Mesothelial cell of epicardium (in vitro differentiated cells): Measurements from ENCODE around the gene GNAZ. TPM values are rescaled to one million over a fixed set of nuclear protein-coding genes. Genes with fewer than 3 reads are reported as not detected.
"Not testable (repeated sequence)": the region's sequence is repeated elsewhere in the genome, so short reads cannot be mapped to it uniquely, and the experiment has no call there.

Source experiments
- DNase-seq, 2 experiments: peaks; one replicate each; pipeline ENCODE4 v3.0.0; 2021; ENCODE audit warnings: low spot score in 2 of 2; ENCODE audit not compliant: unreplicated experiment in 2 of 2
- H3K27ac Mint-ChIP-seq: 2 replicates; pipeline ENCODE4 v1.8.0; 2021; ENCODE audit warnings: mixed read lengths
- H3K27me3 Mint-ChIP-seq: 2 replicates; pipeline ENCODE4 v1.8.0; 2021; ENCODE audit warnings: low read depth, mixed read lengths
- H3K36me3 Mint-ChIP-seq: 2 replicates; pipeline ENCODE4 v1.8.0; 2021; ENCODE audit warnings: mixed read lengths
- H3K4me1 Mint-ChIP-seq: 2 replicates; pipeline ENCODE4 v1.8.0; 2021; ENCODE audit warnings: mixed read lengths
- H3K4me3 Mint-ChIP-seq: 2 replicates; pipeline ENCODE4 v1.8.0; 2021; ENCODE audit warnings: mild to moderate bottlenecking, moderate library complexity, mixed read lengths
- H3K9me3 Mint-ChIP-seq: 2 replicates; pipeline ENCODE4 v1.8.0; 2021; ENCODE audit warnings: mixed read lengths
- CTCF ChIP-seq: fragments of 200-600 bp; sonication (generic); IDR thresholded peaks from one replicate; pipeline ENCODE4 v1.5.0; 2021; ENCODE audit warnings: antibody characterized with exemption; ENCODE audit not compliant: unreplicated experiment
- total RNA-seq: library from RNA; stranded (reverse); gene quantifications from 3 replicates; pipeline ENCODE4 v1.2.1, GENCODE V29; 2021

GNAZ gene
- total RNA-seq: 5.8 to 6.5 TPM (median 6.0 TPM) in 3 replicates

- H3K27me3 Mint-ChIP-seq: peaks cover 63% of the 10 kb centered on the region
- DNase-seq: peak in 1 of 2 experiments; percentile 29
- TF ChIP-seq CTCF: no peak
- no peaks in the 10 kb centered on the region for H3K36me3 Mint-ChIP-seq
- no peak within 1 kb of the TSS for H3K27ac Mint-ChIP-seq
- H3K4me3 Mint-ChIP-seq: peak within 1 kb of the TSS; percentile 72
- H3K9me3 Mint-ChIP-seq: no peaks in the 10 kb centered on the region
- peaks cover 26% of the 10 kb centered on the region for H3K4me1 Mint-ChIP-seq
These were observed at the start of gene GNAZ for GRCh38 chr22:23070418-23071229. GNAZ (plus strand) TSS chr22:23070519; CDS start chr22:23095696, 25,177 bp downstream.

- Mint-ChIP-seq H3K36me3 (peaks cover 2% of the 10 kb centered on the region), H3K4me3 (no peak overlapping the region), H3K9me3 (peaks cover 13% of the 10 kb centered on the region)
These were observed 49.5 kb upstream of the GNAZ start for GRCh38 chr22:23020659-23021293.

GRCh38 chr22:23021660-23022353 is 48.5 kb upstream of the GNAZ start:
- H3K27ac Mint-ChIP-seq, H3K27me3 Mint-ChIP-seq, DNase-seq, H3K4me3 Mint-ChIP-seq, H3K4me1 Mint-ChIP-seq, H3K36me3 Mint-ChIP-seq: not testable (repeated sequence)
- H3K9me3 Mint-ChIP-seq: peaks cover 13% of the 10 kb centered on the region

More at GRCh38 chr22:23020659-23021293, 49.5 kb upstream of the GNAZ start:
- Mint-ChIP-seq H3K4me1 (no peaks in the 10 kb centered on the region), H3K27ac (no peak overlapping the region), H3K27me3 (peaks cover 3% of the 10 kb centered on the region)
- TF ChIP-seq CTCF: no peak
- DNase-seq: no peak

GRCh38 chr22:23023294-23023693 is 47.0 kb upstream of the GNAZ start:
- no peak for TF ChIP-seq CTCF
- peaks cover 13% of the 10 kb centered on the region for H3K9me3 Mint-ChIP-seq
- H3K4me1 Mint-ChIP-seq: no peaks in the 10 kb centered on the region
- peaks cover 2% of the 10 kb centered on the region for H3K36me3 Mint-ChIP-seq
- DNase-seq: no peak
- no peak overlapping the region for H3K27ac Mint-ChIP-seq
- no peaks in the 10 kb centered on the region for H3K27me3 Mint-ChIP-seq
- H3K4me3 Mint-ChIP-seq: no peak overlapping the region

GRCh38 chr22:23026777-23027176 is 43.5 kb upstream of the GNAZ start:
- Mint-ChIP-seq H3K4me3 (no peak overlapping the region), H3K36me3 (no peaks in the 10 kb centered on the region), H3K27ac (no peak overlapping the region), H3K4me1 (no peaks in the 10 kb centered on the region), H3K9me3 (peaks cover under 1% of the 10 kb centered on the region), H3K27me3 (no peaks in the 10 kb centered on the region)
- no peak for DNase-seq
- TF ChIP-seq CTCF: no peak

- H3K27me3 Mint-ChIP-seq, H3K4me3 Mint-ChIP-seq, H3K9me3 Mint-ChIP-seq, H3K4me1 Mint-ChIP-seq, DNase-seq, H3K36me3 Mint-ChIP-seq, H3K27ac Mint-ChIP-seq: not testable (repeated sequence)
These were observed 42.5 kb upstream of the GNAZ start for GRCh38 chr22:23027849-23028248.
